Stimulated activated naive CD4-positive, alpha-beta T cell treated with Interleukin-2 at 50 U/mL for 16 hours (primary cell): ENCODE data around the gene DGKG.

ENCODE experiments used
- DNase-seq: peaks from one replicate; lab custom pipeline; 2025; lab: John Stamatoyannopoulos, UW

The DGKG gene

DNA sequence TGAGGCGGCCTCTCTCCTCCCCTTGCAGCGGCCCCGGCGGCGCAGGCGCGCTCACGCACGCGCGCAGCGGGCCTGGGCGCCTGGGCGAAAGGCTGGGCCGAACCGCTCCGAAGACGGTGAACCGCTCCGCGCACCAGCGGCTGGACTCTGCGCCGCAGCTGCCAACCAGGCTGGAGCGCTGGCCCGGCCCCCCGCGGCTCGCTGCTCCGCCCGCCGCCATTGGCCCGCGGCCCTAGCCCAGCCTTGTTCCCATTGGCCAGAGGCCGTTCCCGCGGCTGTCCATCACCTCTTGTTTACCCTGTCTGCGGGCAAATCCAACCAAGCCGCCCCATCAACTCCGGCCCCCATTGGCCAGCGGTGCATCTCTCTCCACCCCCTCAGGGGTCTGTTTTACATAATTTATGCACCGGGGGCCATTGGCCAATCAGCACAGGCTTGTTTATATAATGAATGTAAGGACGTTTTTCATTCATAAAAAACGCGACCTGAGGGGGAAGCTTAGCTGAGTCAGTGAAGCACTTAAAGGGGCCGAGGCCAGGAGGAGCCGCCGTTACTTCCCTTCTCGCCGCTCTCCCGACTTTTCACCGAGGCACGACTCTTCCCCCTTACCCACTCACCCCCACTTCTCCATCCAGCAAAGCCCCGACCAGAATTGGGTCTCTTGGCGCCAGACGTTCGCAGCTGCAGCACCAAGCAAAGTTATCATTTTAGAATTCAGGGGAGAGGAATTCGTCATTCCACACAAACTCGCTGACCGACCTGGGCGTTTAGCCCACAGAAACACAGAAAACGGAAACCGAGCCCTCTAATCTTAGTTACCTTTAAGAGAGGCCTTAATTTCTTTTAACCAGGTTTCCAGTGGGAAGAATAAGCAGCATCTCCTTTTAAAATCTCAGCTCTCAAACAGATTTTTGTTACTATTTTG is 252.8 kb downstream of the DGKG start, which contains the start of gene ETV5:
TSS of gene ETV5 (minus strand) at position 149 of the 925 bp plus-strand sequence. CDS start 3,221 bp downstream, outside the sequence.
- DNase-seq, result peak; percentile 94

DNA sequence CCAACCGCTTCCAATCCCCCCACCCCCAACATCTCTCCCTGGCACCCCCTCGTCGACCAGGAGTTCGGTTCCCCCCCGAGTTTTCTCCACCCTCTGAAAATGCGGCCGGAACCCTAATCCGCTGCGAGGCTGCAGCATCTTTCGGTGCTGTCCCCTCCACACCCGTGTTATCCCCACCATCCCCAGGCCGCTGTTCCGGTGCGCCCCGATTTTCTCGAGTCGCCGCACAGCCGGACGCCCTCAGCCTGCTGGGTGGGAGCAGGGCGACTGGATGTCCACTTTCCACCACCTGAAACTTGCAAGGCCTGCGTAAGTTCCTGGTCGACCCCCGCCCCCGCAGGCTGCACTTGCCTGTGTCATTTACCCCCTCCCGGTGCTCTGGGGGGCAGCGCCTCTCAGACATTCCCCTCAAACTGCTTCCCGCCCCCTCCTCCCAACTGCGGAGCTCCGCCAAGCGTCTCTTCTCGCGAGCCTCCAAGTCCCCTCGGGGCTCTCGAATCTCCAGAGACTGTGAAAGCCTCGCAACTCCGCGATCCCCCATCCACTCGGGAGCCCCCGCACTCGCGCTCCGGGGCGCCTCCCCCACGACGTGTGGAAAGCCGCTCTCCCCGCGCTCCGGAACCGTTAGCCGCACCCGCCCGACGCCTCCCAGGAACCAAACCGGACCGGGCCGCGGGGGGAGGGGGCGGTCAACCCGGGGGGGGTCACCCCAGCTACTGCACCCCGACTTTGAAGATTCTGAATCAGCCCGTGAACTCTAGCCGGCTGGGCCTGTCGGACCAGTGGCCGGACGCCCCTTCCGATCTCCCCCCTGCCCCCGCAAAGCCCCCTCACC is 253.7 kb downstream of the DGKG start:
- DNase-seq, result peak; percentile 8

DNA sequence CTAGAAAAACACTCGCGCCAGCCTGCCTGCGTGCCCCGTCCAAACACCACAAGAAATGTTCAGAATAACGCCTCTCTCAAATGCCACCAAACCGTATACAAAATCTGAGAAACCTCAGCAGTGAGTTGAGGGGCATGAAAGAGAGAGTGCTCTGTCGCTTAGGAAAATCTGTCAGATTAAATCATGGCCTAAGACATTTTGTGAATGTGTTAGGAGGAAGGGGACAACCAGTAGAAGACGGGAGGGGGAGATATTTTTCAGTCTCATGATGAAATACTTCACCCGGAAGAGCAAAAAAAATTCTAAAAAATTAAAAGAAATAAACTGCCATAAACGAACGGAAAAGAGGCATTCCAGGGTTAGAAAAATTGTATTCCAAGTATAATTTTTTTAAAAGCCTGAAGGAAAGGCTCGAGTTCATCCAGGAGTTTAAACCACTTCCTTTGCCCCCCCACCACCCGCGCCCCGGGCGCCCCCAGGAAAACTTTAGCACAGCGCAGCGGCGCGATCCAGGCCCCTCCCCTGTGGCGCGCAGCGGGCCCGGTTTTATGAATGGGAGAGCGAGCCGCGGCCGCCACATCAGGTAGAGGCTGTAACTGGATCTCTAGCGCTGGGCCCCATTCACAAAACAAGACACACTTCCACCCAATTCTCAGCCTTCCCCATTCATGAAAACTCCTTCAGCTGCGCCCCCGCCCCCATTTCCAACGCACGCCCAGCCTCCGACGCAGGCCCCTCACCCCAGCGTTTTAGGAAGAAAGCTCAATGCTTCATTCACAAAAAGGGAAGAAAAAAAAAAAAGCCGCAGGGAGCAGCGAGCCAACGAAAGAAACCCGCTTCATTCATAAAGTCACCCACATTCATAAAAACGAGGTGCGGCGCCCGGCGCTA is 254.6 kb downstream of the DGKG start:
- DNase-seq, result peak; percentile 12

DNA sequence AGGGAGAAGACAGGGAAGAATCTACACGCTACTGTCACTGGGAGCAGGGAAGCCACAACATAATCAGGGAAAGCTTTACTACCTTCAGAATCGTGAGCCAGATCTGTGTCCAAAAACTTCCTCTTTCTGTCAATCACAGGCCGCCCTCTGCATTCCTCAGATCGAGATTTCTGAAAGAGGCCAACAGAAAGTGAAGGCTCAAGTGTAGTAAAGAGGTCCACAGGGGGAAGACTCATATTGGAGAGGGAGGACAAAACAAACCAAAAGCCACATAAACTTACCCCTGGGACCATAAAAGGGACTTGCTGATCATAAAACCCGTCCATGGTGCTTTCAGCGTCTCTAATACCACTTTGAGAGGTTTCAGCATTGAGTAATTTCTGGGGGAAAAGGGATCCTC is 256.5 kb downstream of the DGKG start:
- DNase-seq, result no peak

DNA sequence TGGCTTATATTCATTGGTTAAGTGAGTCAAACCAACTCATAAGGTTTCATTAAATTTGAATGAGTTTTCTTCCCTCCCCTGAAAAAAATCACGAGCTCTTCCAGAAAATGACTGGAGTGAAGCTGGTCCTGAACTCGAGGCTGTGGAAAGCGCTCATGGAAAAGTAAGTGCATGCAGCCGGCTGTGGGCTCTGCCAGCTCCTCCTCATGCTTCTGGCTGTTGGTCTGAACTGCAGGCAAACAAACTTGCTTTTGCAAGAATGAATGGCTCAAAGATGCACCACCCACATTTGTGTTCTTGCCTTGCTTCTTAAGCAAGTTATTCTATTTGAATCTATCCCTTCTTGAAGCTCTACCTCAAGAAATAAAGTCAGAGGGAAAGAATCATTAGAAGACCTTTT is 259.3 kb downstream of the DGKG start:
- DNase-seq, result no peak

DNA sequence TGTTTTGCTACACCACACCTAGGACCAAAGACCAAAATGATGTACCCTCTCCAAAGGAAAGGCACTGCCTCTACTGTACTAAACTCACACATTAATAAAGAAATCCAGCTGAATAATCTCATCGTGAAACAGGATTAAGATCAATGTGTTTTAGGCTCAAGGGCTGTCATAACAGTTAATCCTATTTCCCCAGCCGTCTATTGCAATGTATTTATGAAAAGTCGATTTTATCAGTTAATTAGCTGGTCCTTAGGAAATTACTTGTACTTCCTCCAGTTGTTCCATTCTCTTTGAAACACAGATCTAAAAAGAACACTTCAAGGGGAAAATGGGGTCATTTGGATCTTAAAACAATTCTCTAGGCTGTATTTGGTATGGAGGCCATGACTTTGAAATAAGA is 261.6 kb downstream of the DGKG start:
- no peak for DNase-seq

- DNase-seq, result no peak
Observed at GRCh38 chr3:186099178-186099577, 262.9 kb downstream of the DGKG start.

GRCh38 chr3:186098740-186099139 is 263.3 kb downstream of the DGKG start:
- no peak for DNase-seq

GRCh38 chr3:186097663-186098451 is 264.2 kb downstream of the DGKG start:
- DNase-seq, result no peak

DNA sequence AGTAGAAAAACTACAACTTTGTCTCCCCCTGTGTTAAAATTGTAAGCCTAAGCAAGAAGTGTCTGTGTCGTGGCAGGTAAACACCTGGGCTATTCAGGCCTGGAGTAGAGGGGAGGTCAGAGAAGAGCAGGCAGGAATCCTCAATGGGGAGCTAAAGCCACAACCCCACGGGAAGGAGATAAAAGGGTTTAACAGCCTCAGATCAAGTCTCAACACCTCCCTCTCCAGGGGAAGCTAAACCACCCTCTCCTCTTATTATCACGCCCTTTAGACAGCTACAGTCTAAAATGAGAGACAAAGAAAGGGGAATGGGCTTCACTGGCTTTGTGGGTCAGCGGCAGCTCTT is 264.7 kb downstream of the DGKG start:
- DNase-seq, result no peak
